H7 (cell line): ENCODE measurements around the gene GOLGA6L25. TPM values are rescaled to one million over a fixed set of nuclear protein-coding genes. Genes with fewer than 3 reads are reported as not detected.
A peak's percentile ranks its signal among the peaks of the same experiment; 100 is the strongest.
"Not testable (repeated sequence)": the region's sequence is repeated elsewhere in the genome, so short reads cannot be mapped to it uniquely, and the experiment has no call there.

Experiments
- DNase-seq: peaks from one replicate; pipeline ENCODE4 v3.0.0; 2012
- H3K27me3 ChIP-seq: 2 replicates; pipeline ENCODE4 v1.6.0; 2011; ENCODE audit warnings: mild to moderate bottlenecking, low read length; ENCODE audit not compliant: control insufficient read depth, insufficient read depth
- H3K36me3 ChIP-seq: replicated peaks from 2 replicates; pipeline ENCODE4 v1.5.1; 2011; ENCODE audit warnings: low read length; ENCODE audit not compliant: control insufficient read depth, insufficient read depth
- H3K4me3 ChIP-seq: 2 replicates; pipeline ENCODE4 v1.5.1; 2011; ENCODE audit warnings: low read depth, mild to moderate bottlenecking, control low read depth, low read length, moderate library complexity; ENCODE audit not compliant: insufficient read depth
- total RNA-seq: library from RNA; depleted of rRNA; stranded (reverse); fragments of >200 nt; shearing (Covaris generic); gene quantifications from 2 replicates; pipeline ENCODE4 v1.2.3, GENCODE V29; 2014; rRNA removed

GOLGA6L25 gene, protein sequence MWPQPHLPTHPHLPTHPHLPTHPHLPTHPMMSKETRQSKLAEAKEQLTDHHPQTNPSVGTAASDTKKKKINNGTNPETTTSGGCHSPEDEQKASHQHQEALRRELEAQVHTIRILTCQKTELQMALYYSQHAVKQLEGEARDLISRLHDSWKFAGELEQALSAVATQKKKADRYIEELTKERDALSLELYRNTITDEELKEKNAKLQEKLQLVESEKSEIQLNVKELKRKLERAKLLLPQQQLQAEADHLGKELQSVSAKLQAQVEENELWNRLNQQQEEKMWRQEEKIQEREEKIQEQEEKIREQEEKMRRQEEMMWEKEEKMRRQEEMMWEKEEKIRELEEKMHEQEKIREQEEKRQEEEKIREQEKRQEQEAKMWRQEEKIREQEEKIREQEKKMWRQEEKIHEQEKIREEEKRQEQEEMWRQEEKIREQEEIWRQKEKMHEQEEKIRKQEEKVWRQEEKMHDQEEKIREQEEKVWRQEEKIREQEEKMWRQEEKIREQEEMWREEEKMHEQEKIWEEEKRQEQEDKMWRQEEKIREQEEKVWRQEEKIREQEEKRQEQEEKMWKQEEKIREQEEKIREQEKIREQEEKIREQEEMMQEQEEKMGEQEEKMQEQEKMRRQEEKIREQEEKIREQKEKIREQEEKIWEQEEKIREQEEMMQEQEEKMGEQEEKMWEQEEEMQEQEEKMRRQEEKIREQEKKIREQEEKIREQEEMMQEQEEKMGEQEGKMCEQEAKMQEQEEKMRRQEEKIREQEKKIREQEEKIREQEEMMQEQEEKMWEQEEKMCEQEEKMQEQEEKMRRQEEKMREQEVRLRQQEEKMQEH
- total RNA-seq, result not detected in 2 replicates

DNA sequence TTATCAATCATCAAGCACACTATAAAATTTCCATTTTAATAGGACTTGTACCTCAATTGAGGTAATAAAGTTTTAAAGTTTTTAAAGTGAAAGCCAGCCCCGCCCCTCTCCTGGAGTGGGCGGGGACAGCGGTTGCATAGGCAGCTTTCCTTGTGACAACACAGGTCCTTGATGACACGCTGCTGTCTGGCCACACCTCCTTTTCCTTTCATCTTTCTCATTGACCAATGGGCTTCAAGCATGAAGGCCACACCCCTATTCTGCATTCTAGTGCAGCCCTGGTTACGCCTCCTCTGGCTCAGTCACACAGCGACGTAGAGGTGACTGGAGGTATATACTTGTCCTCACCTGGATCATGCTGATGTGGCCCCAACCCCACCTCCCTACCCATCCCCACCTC lies at the start of gene GOLGA6L25:
TSS of gene GOLGA6L25 (plus strand) at position 301 of the 400 bp plus-strand sequence. CDS start at position 362, 61 bp downstream.
- H3K4me3 ChIP-seq, DNase-seq, H3K36me3 ChIP-seq, H3K27me3 ChIP-seq: not testable (repeated sequence)

DNA sequence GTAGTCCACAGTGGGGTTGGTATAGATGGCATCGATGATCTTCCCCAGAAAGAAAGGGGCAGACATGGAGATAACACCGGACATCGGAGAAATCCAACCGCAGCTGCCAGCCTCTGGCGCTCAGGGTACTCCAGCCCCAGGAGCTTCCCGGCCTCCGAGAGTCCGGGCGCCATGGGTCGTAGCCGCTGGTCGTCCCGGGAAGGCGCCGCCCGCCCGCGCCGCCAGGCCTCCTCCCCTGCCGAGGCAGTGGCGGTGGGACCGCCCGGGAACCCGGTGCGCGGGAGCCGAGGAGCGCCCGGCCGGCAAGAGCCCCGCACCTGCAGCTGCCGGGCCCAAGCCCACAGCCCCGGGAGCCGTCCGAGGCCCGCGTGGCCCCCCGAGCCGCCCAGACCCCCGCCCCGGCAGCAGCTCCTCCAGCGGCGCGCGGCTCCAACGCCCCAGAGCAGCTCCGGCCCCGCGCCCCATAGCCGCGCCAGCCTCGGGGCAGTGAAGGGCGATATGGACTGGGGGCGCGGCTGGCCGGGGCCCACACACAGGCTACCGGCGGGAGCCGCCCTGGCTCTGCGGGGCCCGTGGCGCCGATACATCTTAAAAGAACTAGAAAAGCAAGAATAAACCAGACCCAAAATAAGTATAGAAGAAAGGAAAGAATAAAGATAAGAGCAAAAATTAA lies 45.0 kb upstream of the GOLGA6L25 start:
- H3K27me3 ChIP-seq, H3K4me3 ChIP-seq, DNase-seq, H3K36me3 ChIP-seq: not testable (repeated sequence)

DNA sequence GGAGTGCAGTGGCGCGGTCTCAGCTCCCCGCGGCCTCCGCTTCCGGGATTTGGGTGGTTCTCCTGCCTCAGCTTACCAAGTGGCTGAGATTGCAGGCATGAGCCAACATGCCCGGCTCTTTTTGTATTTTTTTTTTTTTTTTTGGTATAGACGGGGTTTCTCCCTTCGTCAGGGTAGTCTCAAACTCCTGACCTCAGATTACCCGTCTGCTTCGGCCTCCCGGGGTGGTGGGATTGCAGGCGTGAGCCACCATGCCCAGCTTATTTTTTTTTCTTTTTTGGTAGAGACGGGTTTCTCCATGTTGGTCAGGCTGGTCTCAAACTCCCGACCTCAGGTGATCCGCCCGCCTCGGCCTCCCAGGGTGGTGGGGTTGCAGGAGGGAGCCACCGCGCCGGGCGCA lies 39.2 kb upstream of the GOLGA6L25 start:
- not testable (repeated sequence) for H3K4me3 ChIP-seq, DNase-seq, H3K27me3 ChIP-seq, H3K36me3 ChIP-seq

DNA sequence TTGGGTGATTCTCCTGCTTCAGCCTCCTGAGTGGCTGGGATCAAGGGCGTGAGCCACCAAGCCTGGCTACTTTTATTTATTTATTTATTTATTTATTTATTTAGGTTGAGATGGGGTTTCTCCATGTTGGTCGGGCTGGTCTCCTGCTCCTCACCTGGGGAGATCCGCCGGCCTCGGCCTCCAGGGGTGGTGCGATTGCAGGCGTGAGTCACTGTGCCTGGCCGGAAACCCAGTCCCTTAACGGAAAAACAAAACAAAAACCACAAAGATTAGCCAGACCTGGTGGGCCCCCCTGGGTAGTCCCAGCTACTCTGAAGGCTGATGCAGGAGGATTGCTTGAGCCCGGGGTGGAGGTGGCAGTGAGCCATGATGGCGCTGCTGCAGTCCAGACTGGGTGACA lies 38.2 kb upstream of the GOLGA6L25 start:
- not testable (repeated sequence) for H3K36me3 ChIP-seq, DNase-seq, H3K27me3 ChIP-seq, H3K4me3 ChIP-seq

DNA sequence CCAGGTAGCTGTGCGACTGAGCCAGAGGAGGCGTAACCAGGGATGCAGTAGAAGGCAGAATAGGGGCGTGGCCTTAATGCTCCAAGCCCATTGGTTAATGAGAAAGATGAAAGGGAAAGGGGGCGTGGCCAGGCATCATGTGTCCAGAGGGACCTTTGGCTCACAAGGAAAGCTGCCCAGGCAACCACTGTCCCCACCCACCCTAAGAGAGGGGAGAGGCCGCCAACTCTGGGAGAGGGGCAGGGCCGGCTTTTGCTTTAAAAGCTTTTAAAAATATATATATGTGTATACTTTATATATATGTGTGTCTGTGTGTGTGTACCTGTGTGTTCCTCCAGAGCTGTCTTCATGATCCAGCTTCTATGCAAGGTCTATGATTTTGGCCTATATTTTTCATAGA lies 20.4 kb upstream of the GOLGA6L25 start, which contains the start of gene GOLGA8G:
TSS of gene GOLGA8G (minus strand) at position 18 of the 400 bp plus-strand sequence. CDS start 62 bp downstream, outside the sequence.
- not testable (repeated sequence) for H3K36me3 ChIP-seq, H3K4me3 ChIP-seq, H3K27me3 ChIP-seq, DNase-seq

DNA sequence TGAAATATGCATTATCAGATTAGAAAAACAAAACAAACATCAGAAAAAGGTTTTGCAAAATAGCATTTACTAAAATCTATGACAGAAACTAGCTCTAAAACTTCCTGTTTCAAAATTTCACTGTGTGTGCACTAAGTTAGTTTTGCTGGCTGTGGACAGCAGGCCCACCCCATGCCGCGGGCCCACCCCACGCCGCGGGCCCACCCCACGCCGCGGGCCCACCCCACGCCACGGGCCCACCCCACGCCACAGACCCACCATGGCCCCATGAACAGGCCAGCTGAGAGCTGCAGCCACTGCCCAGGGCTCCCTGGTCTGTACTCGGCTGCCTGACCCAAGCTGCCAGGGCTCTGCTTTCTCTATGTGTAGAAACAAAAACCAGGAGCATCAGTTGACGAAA lies 20.0 kb downstream of the GOLGA6L25 start:
- H3K27me3 ChIP-seq, H3K36me3 ChIP-seq, H3K4me3 ChIP-seq, DNase-seq: not testable (repeated sequence)

DNA sequence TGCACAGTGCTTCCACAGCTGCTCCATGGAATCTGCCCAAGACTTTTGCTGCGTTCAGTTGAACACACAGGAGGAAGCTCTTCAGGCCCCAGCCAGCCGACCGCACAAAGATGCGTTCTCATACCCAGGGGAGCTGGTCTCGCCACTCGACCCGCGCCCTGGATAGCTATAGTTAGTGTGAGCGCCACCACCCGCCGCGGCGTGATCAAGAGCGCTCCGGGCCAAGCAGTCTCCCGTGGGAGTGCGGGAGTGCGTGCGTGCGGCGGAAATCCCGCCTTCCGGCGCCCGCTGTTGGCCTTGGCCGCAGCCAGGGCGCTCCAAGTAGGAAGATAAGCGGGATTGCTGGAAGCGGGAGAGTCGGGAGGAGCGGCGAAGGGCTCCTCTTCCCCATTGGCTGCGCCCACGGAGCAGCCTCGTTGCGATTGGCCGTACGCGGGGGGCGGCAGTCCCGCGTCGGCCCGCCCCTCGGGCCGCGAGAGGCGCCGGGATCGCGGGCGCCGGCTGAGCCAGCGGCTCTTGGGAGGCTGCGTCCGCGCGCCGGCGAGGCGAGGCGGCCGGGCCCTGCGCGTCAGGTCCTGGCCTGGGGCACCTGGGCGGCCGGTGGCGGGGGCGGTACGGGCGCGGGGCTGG lies 35.7 kb downstream of the GOLGA6L25 start:
- H3K4me3 ChIP-seq, H3K27me3 ChIP-seq, H3K36me3 ChIP-seq, DNase-seq: not testable (repeated sequence)

DNA sequence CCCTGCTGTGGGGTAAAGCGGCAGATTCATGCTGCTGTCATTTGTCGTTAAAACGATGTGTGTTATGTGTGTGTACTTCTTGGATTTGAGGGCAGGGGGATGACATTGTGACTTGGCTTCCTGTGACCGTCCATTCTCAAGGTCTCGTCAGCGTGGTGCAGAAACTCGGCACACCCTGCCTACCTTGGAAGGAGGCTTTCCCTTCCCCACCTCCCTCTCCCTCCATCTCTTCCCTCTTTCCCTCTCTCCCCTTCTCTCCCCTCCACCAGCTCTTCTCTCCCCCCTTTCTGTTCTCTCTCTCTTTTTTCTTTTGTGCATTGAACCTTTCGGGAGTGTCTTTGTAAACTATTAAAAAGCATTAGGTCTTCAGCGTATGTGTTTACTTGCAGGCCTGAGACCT lies 36.4 kb downstream of the GOLGA6L25 start:
- not testable (repeated sequence) for H3K27me3 ChIP-seq, H3K36me3 ChIP-seq, DNase-seq
- H3K4me3 ChIP-seq, result peak overlapping the region; percentile 26; the same call in 1 of the 2 replicates

DNA sequence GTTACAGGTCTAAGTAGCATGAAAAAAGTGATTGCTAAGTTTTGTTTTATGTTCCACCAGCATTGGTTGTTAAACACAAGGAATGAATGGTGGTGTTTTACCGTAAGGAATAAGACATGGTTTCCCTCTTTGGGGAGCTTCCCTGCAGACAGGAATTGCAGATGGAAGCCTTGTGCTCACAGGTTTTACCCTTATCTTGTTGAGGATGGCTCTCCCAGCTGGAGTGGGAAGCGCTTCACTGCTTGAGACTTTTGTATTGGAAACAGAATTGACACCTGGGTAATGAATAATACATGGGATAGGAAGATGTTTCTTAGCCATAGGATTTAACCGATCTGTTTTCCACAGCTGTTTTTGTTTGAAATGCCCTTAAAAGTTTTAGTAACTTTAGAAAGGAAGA lies 39.0 kb downstream of the GOLGA6L25 start:
- H3K4me3 ChIP-seq, H3K27me3 ChIP-seq, H3K36me3 ChIP-seq, DNase-seq: not testable (repeated sequence)

DNA sequence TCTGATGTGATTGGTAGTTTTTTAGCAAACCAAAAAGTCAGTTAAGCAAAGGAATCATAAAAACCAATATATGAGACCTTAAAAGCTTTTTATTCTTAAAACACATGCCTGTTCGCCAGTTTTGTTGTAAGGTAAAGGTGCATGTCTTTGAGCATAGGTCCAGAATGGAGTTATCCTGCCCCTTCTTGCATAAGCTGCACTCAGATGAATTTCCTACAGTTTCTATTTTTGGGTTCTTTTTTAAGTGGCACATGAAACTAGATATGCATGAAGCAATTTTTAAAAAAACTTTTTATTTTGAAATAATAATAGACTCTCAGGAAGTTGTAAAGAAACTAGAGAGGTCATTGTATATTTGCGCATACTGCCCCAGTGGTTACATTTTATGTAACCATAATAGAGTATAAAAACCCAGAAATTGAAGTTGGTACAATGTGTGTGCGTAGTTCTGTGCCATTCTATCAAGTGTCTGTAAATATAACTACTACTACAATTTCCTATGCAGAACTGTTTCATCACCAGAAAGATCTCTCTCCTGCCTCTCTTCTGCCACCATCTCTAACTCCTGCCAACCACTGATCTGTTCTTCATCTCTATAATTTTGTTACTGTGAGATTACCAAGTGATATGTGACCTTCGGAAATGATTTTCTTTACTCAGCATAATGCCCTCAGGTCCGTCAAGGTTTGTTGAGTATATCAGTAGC lies 40.2 kb downstream of the GOLGA6L25 start:
- DNase-seq, H3K4me3 ChIP-seq, H3K36me3 ChIP-seq, H3K27me3 ChIP-seq: not testable (repeated sequence)

DNA sequence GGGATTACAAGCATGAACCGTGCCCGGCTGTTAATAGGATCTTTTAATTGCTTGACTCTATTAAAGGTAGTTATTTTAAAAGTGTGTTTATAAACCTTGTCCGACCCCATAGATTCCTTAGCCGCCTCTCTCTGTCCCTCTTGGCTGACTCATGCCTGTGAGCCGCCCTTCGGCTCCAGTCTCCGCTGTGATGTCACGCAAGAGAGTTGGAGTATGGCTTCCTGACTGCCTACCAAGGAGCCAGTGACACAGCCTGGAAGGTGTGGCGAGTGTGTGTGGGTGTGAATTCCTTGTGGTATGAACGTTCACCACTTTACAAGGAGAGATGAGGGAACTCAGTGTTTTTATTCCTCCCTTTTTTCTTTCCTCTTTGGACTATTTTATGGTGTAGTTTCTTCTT lies 44.1 kb downstream of the GOLGA6L25 start:
- not testable (repeated sequence) for H3K36me3 ChIP-seq, H3K4me3 ChIP-seq, DNase-seq, H3K27me3 ChIP-seq

DNA sequence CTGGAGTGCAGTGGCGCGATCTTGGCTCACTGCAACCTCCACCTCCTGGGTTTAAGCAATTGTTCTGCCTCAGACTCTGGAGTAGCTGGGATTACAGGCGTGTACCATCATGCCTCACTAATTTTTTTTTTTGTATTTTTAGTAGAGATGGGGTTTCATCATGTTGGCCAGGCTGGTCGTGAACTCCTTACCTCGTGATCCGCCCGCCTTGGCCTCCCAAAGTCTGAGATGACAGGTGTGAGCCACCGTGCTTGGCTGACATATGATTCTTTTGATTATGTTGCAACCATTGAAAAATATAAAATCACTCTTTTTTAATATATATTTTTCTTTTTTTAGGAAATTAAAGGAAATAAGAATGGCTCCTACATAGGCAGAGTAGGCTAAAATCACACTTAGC lies 44.8 kb downstream of the GOLGA6L25 start:
- H3K4me3 ChIP-seq, H3K36me3 ChIP-seq, DNase-seq, H3K27me3 ChIP-seq: not testable (repeated sequence)

DNA sequence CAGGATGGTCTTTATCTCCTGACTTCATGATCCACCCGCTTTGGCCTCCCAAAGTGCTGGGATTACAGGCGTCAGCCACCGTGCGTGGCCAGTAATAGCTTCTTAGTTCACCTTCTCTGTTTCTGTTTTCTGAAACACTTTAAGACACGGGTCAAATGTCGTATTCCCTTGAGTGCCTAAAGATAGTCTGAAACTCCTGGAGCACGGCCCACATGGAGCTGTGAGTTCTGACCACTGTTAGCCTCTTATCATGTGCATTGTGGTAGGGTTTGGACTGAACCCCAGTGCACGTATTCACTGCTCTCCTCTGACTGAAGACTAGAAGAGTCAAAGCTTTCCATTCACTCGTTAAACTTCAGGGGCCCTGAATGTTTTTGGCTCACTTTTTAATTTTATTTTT lies 48.8 kb downstream of the GOLGA6L25 start:
- H3K27me3 ChIP-seq, DNase-seq, H3K36me3 ChIP-seq, H3K4me3 ChIP-seq: not testable (repeated sequence)
